ENCODE measurements around the gene IQCF6. TPM values are rescaled to one million over a fixed set of nuclear protein-coding genes. Genes with fewer than 3 reads are reported as not detected.

The IQCF6 gene
- total RNA-seq = not detected
- not detected for polyA plus RNA-seq
- total RNA-seq = not detected

- peaks cover 0 to 2% (median 0%) of the 10 kb centered on the region in 5 donors for H3K36me3 Mint-ChIP-seq
- ChIA-PET CTCF (no interaction called here), POLR2A (no interaction called here)
- Histone ChIP-seq H3K4me1 (ENCODE audit: control insufficient read depth in 2 of 2, insufficient read depth in 2 of 2, low read length in 2 of 2) (no peaks in the 10 kb centered on the region), H3K36me3 (ENCODE audit: control insufficient read depth in 2 of 3, insufficient read depth in 3 of 3, low read length in 3 of 3) (no peaks in the 10 kb centered on the region), H3K27me3 (ENCODE audit: control insufficient read depth in 2 of 2, insufficient read depth in 2 of 2, low read length in 2 of 2) (no peaks in the 10 kb centered on the region), H3K4me3 (ENCODE audit: low read length) (no peak within 1 kb of the TSS), H3K27ac (ENCODE audit: low read depth, low read length) (no peak within 1 kb of the TSS), H3K9me3 (ENCODE audit: control insufficient read depth in 2 of 3, low read length in 3 of 3) (no peaks in the 10 kb centered on the region)
- no peaks in the 10 kb centered on the region for H3K4me1 Mint-ChIP-seq
- no peak for DNase-seq
- intact Hi-C loops (cut with micrococcal nuclease) = no loop called here
- H3K27ac Mint-ChIP-seq = no peak within 1 kb of the TSS
- no peak for ATAC-seq
- peaks cover 10 to 26% (median 15%) of the 10 kb centered on the region in 5 donors for H3K27me3 Mint-ChIP-seq
- H3K4me3 Mint-ChIP-seq = no peak within 1 kb of the TSS
- H3K9me3 Mint-ChIP-seq = no peaks in the 10 kb centered on the region
Observed at GRCh38 chr3:51779137-51779536, at the start of gene IQCF6. Gene IQCF6 (minus strand): TSS chr3:51779237. CDS start chr3:51779224, 13 bp downstream.

GRCh38 chr3:51828297-51828696 lies 49.3 kb upstream of the IQCF6 start:
- DNase-seq = no peak
- peaks cover 0 to 4% of the 10 kb centered on the region in 2 donors for H3K4me1 ChIP-seq (ENCODE audit: control insufficient read depth in 2 of 2, insufficient read depth in 2 of 2, low read length in 2 of 2)
- no peaks in the 10 kb centered on the region for H3K27me3 ChIP-seq (ENCODE audit: control insufficient read depth in 2 of 2, insufficient read depth in 2 of 2, low read length in 2 of 2)
- intact Hi-C loops (cut with micrococcal nuclease) = no loop called here
- no peak overlapping the region for H3K27ac ChIP-seq (ENCODE audit: low read depth, low read length)
- no peak overlapping the region for H3K27ac Mint-ChIP-seq
- H3K4me1 Mint-ChIP-seq = peaks cover 0 to 5% (median 3%) of the 10 kb centered on the region in 7 donors
- peaks cover 8 to 33% (median 19%) of the 10 kb centered on the region in 11 donors for H3K9me3 Mint-ChIP-seq
- H3K9me3 ChIP-seq (ENCODE audit: control insufficient read depth in 2 of 3, low read length in 3 of 3) = peaks cover 0 to 13% (median 4%) of the 10 kb centered on the region in 3 experiments
- H3K4me3 Mint-ChIP-seq = no peak overlapping the region
- no peak overlapping the region for H3K4me3 ChIP-seq (ENCODE audit: low read length)
- POLR2A ChIA-PET = no interaction called here
- CTCF ChIA-PET = no interaction called here
- peaks cover 9 to 38% (median 23%) of the 10 kb centered on the region in 5 donors for H3K27me3 Mint-ChIP-seq
- ATAC-seq = no peak
- H3K36me3 ChIP-seq (ENCODE audit: control insufficient read depth in 2 of 3, insufficient read depth in 3 of 3, low read length in 3 of 3) = no peaks in the 10 kb centered on the region
- H3K36me3 Mint-ChIP-seq = peaks cover 3 to 14% (median 4%) of the 10 kb centered on the region in 5 donors

- no peak overlapping the region for H3K27ac ChIP-seq (ENCODE audit: low read depth, low read length)
Observed at GRCh38 chr3:51819709-51820406, 40.8 kb upstream of the IQCF6 start.

DNA sequence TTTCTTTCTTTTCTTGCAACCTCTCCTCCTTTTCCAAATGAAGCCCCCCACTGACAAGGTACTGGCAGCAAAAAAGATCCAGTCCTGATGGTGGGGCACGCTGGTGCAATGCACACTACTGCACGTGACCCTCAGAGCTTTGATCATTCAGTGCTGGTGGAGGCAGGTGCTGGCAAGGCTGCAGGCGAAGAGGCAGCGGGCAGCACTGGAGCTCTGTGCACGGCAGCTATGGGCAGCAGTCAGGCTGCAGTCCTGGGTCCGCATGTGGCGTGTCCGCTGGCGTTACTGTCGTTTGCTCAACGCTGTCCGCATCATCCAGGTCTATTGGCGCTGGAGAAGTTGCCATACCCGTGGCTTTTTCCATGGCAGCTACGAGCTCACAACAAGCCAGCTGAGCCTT lies 40.1 kb upstream of the IQCF6 start:
- intact Hi-C loops (cut with micrococcal nuclease) = no loop called here
- Histone ChIP-seq H3K4me1 (ENCODE audit: control insufficient read depth in 2 of 2, insufficient read depth in 2 of 2, low read length in 2 of 2) (peaks cover 0 to 5% of the 10 kb centered on the region in 2 donors), H3K36me3 (ENCODE audit: control insufficient read depth in 2 of 3, insufficient read depth in 3 of 3, low read length in 3 of 3) (no peaks in the 10 kb centered on the region), H3K4me3 (ENCODE audit: low read length) (no peak overlapping the region), H3K9me3 (ENCODE audit: control insufficient read depth in 2 of 3, low read length in 3 of 3) (no peaks in the 10 kb centered on the region), H3K27ac (ENCODE audit: low read depth, low read length) (no peak overlapping the region), H3K27me3 (ENCODE audit: control insufficient read depth in 2 of 2, insufficient read depth in 2 of 2, low read length in 2 of 2) (no peaks in the 10 kb centered on the region)
- Mint-ChIP-seq H3K4me1 (peaks cover 0 to 12% (median 6%) of the 10 kb centered on the region in 7 donors), H3K9me3 (peaks cover 3 to 17% (median 8%) of the 10 kb centered on the region in 11 donors), H3K27ac (no peak overlapping the region), H3K27me3 (peaks cover 19 to 58% (median 29%) of the 10 kb centered on the region in 5 donors), H3K4me3 (no peak overlapping the region), H3K36me3 (peaks cover 0 to 8% (median 4%) of the 10 kb centered on the region in 5 donors)
- POLR2A ChIA-PET = no interaction called here
- DNase-seq (no peak), ATAC-seq (no peak)
- CTCF ChIA-PET = interaction anchor here (0.7 kb wide), 1 partner anchor 17 kb away, joined by 3 read pairs; no protein-coding TSS in a partner anchor

More at GRCh38 chr3:51819709-51820406, 40.8 kb upstream of the IQCF6 start:
- no peak for ATAC-seq
- H3K36me3 Mint-ChIP-seq = peaks cover 0 to 8% (median 4%) of the 10 kb centered on the region in 5 donors
- Histone ChIP-seq H3K36me3 (ENCODE audit: control insufficient read depth in 2 of 3, insufficient read depth in 3 of 3, low read length in 3 of 3) (no peaks in the 10 kb centered on the region), H3K27me3 (ENCODE audit: control insufficient read depth in 2 of 2, insufficient read depth in 2 of 2, low read length in 2 of 2) (no peaks in the 10 kb centered on the region), H3K4me1 (ENCODE audit: control insufficient read depth in 2 of 2, insufficient read depth in 2 of 2, low read length in 2 of 2) (peaks cover 0 to 5% of the 10 kb centered on the region in 2 donors), H3K9me3 (ENCODE audit: control insufficient read depth in 2 of 3, low read length in 3 of 3) (no peaks in the 10 kb centered on the region), H3K4me3 (ENCODE audit: low read length) (no peak overlapping the region)
- ChIA-PET POLR2A (interaction anchor here (0.6 kb wide), 1 partner anchor 773 kb away, joined by 3 read pairs; no protein-coding TSS in a partner anchor), CTCF (no interaction called here)
- peaks cover 3 to 17% (median 8%) of the 10 kb centered on the region in 11 donors for H3K9me3 Mint-ChIP-seq
- H3K4me1 Mint-ChIP-seq = peaks cover 0 to 12% (median 6%) of the 10 kb centered on the region in 7 donors
- peaks cover 19 to 58% (median 33%) of the 10 kb centered on the region in 5 donors for H3K27me3 Mint-ChIP-seq
- H3K4me3 Mint-ChIP-seq = no peak overlapping the region
- no peak overlapping the region for H3K27ac Mint-ChIP-seq
- intact Hi-C loops (cut with micrococcal nuclease) = no loop called here
- DNase-seq = no peak

DNA sequence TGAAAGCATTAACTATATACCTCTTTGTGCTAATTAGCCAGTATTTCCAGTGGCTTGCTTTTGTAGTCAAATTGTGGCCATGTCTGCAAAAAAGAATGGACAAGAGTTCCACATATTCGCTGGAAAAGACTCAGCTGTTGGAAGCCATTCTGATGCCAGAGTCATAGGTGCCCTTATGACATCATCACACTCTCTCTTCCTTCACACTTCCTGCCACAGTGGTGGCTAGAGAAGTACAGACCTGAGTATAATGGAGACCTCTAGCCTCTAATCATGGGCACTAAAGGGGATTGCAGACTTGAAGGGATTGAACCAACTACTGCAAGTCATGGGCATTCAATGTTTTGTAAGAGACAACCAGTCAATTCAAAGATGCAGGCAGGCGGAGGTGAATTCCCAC lies 38.3 kb upstream of the IQCF6 start:
- H3K9me3 Mint-ChIP-seq = peaks cover 3 to 11% (median 8%) of the 10 kb centered on the region in 11 donors
- H3K36me3 Mint-ChIP-seq = peaks cover 0 to 5% (median 4%) of the 10 kb centered on the region in 5 donors
- Histone ChIP-seq H3K36me3 (ENCODE audit: control insufficient read depth in 2 of 3, insufficient read depth in 3 of 3, low read length in 3 of 3) (no peaks in the 10 kb centered on the region), H3K9me3 (ENCODE audit: control insufficient read depth in 2 of 3, low read length in 3 of 3) (no peaks in the 10 kb centered on the region), H3K4me1 (ENCODE audit: control insufficient read depth in 2 of 2, insufficient read depth in 2 of 2, low read length in 2 of 2) (no peaks in the 10 kb centered on the region), H3K27me3 (ENCODE audit: control insufficient read depth in 2 of 2, insufficient read depth in 2 of 2, low read length in 2 of 2) (no peaks in the 10 kb centered on the region), H3K27ac (ENCODE audit: low read depth, low read length) (no peak overlapping the region), H3K4me3 (ENCODE audit: low read length) (no peak overlapping the region)
- POLR2A ChIA-PET = interaction anchor here (0.6 kb wide), 1 partner anchor 133 kb away, joined by 4 read pairs; no protein-coding TSS in a partner anchor
- CTCF ChIA-PET = no interaction called here
- no peak overlapping the region for H3K27ac Mint-ChIP-seq
- intact Hi-C loops (cut with micrococcal nuclease) = no loop called here
- H3K27me3 Mint-ChIP-seq = peaks cover 15 to 44% (median 29%) of the 10 kb centered on the region in 5 donors
- ATAC-seq (no peak), DNase-seq (no peak)
- H3K4me1 Mint-ChIP-seq = peaks cover 0 to 7% (median 0%) of the 10 kb centered on the region in 7 donors
- no peak overlapping the region for H3K4me3 Mint-ChIP-seq

GRCh38 chr3:51816723-51817122 lies 37.7 kb upstream of the IQCF6 start:
- intact Hi-C loops (cut with micrococcal nuclease) = no loop called here
- H3K4me3 Mint-ChIP-seq = no peak overlapping the region
- POLR2A ChIA-PET = no interaction called here
- Histone ChIP-seq H3K4me1 (ENCODE audit: control insufficient read depth in 2 of 2, insufficient read depth in 2 of 2, low read length in 2 of 2) (no peaks in the 10 kb centered on the region), H3K36me3 (ENCODE audit: control insufficient read depth in 2 of 3, insufficient read depth in 3 of 3, low read length in 3 of 3) (no peaks in the 10 kb centered on the region), H3K27ac (ENCODE audit: low read depth, low read length) (no peak overlapping the region), H3K27me3 (ENCODE audit: control insufficient read depth in 2 of 2, insufficient read depth in 2 of 2, low read length in 2 of 2) (no peaks in the 10 kb centered on the region), H3K9me3 (ENCODE audit: control insufficient read depth in 2 of 3, low read length in 3 of 3) (no peaks in the 10 kb centered on the region), H3K4me3 (ENCODE audit: low read length) (no peak overlapping the region)
- H3K4me1 Mint-ChIP-seq = peaks cover 0 to 7% (median 0%) of the 10 kb centered on the region in 7 donors
- H3K27ac Mint-ChIP-seq = no peak overlapping the region
- CTCF ChIA-PET = no interaction called here
- peaks cover 1 to 10% (median 4%) of the 10 kb centered on the region in 11 donors for H3K9me3 Mint-ChIP-seq
- ATAC-seq (no peak), DNase-seq (no peak)
- peaks cover 0 to 3% (median 2%) of the 10 kb centered on the region in 5 donors for H3K36me3 Mint-ChIP-seq
- H3K27me3 Mint-ChIP-seq = peaks cover 15 to 39% (median 29%) of the 10 kb centered on the region in 5 donors
